SKM-1 treated with dmso at 0.1 percent for 144 hours (cell line): ENCODE measurements around the gene CACHD1.

Experiments
- DNase-seq: peaks from one replicate; lab custom pipeline; 2025; ENCODE audit not compliant: unreplicated experiment; lab: John Stamatoyannopoulos, UW

CACHD1 gene

GRCh38 chr1:64519901-64520300 is 50.0 kb downstream of the CACHD1 start:
- no peak for DNase-seq

GRCh38 chr1:64522740-64523139 is 52.8 kb downstream of the CACHD1 start:
- no peak for DNase-seq

- DNase-seq, result no peak
Measured at GRCh38 chr1:64523413-64524337, 53.7 kb downstream of the CACHD1 start.

- DNase-seq, result no peak
Measured at GRCh38 chr1:64524614-64525013, 54.7 kb downstream of the CACHD1 start.

- no peak for DNase-seq
Measured at GRCh38 chr1:64525116-64525686, 55.3 kb downstream of the CACHD1 start.

- no peak for DNase-seq
Measured at GRCh38 chr1:64526312-64526711, 56.4 kb downstream of the CACHD1 start.

GRCh38 chr1:64527165-64527564 is 57.2 kb downstream of the CACHD1 start:
- DNase-seq, result no peak

- no peak for DNase-seq
Measured at GRCh38 chr1:64527786-64528185, 57.9 kb downstream of the CACHD1 start.

- DNase-seq, result no peak
Measured at GRCh38 chr1:64530969-64531692, 61.2 kb downstream of the CACHD1 start.

- no peak for DNase-seq
Measured at GRCh38 chr1:64532646-64533045, 62.7 kb downstream of the CACHD1 start.

- DNase-seq, result no peak
Measured at GRCh38 chr1:64535938-64536835, 66.3 kb downstream of the CACHD1 start.

- DNase-seq, result no peak
Measured at GRCh38 chr1:64536836-64537490, 67.0 kb downstream of the CACHD1 start.

- DNase-seq, result no peak
Measured at GRCh38 chr1:64537942-64538341, 68.0 kb downstream of the CACHD1 start.

- no peak for DNase-seq
Measured at GRCh38 chr1:64538389-64538788, 68.5 kb downstream of the CACHD1 start.

- no peak for DNase-seq
Measured at GRCh38 chr1:64539289-64539688, 69.4 kb downstream of the CACHD1 start.

- no peak for DNase-seq
Measured at GRCh38 chr1:64539781-64540218, 69.9 kb downstream of the CACHD1 start.

- DNase-seq, result no peak
Measured at GRCh38 chr1:64540265-64540791, 70.4 kb downstream of the CACHD1 start.

- DNase-seq, result no peak
Measured at GRCh38 chr1:64542118-64542517, 72.2 kb downstream of the CACHD1 start.

GRCh38 chr1:64543831-64544230 is 73.9 kb downstream of the CACHD1 start:
- DNase-seq, result no peak
